CD4-positive, alpha-beta T cell treated with Interleukin-15 for 4 hours (primary cell): ENCODE measurements around the gene TM9SF2.
A peak's percentile ranks its signal among the peaks of the same experiment; 100 is the strongest.

Experiments
- DNase-seq: peaks from one replicate; pipeline ENCODE4 v3.0.0-alpha.2; 2020; ENCODE audit warnings: low spot score

The TM9SF2 gene

DNA sequence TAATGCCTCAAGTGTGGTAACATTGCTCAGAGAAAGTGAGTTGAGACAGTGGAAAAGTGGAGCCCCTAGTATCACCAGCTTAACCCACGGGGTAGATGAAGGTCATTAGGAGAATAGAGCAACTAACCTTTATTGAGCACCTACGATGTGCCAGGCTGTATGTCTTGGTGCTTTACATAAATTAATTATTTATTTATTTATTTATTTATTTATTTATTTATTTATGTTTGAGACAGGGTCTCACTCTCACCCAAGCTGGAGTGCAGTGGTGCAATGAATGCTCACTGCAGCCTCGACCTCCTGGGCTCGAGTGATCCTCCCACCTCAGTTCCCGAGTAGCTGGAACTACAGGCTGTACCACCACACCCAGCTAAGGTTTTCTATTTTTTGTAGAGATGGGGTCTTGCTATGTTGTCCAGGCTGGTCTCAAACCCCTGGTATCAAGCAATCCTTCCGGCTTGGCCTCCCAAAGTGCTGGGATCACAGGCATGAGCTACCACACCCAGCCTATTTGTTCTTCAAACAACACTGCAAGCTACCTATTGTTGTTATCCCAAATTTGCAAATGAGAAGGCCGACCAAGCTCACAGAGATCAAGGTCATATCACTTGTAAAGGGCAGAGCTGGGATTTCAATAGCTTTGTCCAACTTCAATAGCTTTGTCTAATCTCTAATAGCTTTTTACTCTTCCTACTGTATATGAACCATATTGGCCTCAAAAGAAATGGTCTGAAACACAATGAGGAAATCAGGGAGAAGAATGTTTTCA, 79.4 kb downstream of the TM9SF2 start:
- DNase-seq: no peak

DNA sequence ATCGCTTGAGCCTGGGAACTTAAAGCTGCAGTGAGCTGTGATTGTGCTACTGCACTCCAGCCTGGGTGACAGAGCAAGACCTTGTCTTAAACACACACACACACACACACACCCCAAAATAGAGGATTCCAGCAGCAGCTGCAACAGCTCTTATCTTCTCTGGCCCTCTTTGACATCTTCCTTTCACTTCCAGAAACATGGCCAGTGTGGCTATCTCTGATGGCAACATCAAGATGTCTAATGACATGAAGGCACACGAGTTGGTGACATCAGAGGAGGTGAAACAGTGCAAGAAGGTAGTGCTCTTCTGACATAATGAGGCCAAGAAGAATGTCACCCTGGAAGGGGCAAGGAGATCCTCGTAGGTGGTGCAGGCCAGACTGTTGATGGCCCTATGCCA, 81.2 kb downstream of the TM9SF2 start:
- no peak for DNase-seq

DNA sequence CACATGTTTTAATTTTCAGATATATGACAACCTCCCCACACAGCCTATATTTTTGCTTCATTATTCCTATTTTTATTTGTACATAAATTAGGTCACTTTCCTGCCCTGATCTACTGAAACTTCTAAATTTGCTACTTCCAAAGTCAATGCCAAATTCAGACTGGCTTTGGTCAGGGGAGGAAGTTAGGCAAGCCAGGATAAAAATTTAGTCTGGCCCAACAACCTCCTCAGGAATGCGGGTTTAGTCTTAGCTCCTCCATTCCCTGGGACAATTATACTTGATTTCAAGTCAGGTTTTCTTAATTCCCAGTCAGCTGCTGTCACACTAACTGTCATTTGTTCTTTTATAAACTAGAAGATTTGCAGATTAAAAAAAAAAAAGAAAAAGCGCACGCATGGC, 84.3 kb downstream of the TM9SF2 start:
- no peak for DNase-seq

DNA sequence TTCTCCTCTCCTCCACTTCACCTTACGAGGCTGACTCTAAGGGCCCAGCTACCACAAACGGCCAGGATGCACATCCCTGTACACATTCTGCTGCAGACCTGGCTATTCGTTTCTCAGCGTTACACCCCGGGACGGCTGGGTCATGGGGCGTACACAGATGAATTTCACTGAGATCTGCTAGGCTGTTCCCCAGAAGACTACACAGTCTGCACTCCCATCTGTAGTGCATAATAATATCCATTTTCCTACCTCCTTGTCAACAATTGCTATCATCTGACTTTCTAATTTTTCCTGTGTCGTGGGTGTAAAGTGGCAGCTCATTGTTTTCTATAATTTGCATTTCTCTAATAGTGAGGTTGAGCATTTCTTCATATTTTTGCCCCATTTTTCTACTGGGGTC, 85.7 kb downstream of the TM9SF2 start:
- DNase-seq: no peak

DNA sequence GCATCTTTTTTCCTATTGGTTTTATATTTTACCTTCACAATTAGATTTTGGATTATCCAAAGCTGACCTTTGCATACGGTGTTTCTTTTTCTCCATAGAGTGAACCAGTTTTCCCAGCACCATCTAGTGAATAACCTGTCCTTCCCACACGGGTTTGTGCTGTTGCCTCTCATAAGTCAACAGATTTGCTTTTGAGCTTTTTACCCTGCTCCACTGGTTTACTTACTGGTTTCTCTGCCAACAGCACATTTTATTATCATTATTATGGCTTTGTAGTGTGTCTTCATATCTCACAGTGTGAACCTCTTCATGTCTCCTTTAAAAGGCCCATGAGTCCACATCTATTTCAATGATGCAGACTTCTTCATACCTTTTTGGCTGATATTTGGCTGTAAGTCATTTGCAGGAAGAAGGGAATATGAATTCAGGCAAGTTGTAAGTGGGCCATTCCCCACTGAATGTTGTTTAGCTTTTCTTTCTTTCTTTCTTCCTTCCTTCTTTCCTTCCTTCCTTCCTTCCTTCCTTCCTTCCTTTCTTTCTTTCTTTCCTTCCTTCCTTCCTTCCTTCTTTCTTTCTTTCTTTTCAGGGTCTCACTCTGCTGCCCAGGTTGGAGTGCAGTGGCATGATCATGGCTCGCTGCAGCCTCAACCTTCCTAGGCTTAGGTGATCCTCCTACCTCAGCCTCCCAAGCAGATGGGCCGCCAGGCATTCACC, 86.8 kb downstream of the TM9SF2 start:
- no peak for DNase-seq

DNA sequence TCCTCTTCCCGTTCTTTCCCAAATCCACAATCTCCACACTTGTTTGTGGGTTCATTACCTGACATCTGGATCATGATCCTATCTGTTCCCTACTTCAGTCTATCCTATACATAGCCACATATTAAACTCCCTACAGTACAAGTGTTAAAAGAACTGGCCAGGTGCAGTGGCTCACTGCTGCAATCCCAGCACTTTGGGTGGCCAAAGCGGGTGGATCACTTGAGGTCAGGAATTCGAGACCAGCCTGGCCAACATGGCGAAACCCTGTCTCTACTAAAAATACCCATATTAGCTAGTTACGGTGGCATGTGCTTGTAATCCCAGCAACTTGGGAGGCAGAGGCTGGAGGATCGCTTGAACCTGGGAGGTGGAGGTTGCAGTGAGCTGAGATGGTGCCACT, 88.3 kb downstream of the TM9SF2 start:
- no peak for DNase-seq

DNA sequence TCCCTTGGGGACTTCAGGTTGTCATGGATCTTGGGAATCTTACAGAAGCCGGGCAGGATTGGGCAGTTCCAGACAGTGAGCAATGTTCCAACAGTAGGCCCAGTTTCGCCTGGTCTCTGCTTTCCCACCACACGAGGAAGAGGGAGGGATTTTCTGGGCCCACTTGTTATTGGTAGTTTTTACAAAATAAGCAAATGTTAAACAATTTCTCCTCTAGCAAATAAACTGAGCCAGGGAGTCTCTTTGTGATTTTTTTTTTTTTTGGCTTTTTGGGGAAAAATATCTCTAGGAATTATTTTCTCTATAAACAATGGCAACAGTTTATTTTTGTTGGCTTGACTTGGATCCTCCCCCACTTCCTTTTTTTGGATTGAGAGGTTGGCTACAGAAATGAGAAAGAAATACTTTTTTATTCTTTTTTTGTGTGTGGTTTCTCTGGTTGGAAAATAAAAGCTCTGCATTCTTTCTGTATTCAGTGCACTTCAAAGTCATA, 89.3 kb downstream of the TM9SF2 start:
- DNase-seq: no peak

DNA sequence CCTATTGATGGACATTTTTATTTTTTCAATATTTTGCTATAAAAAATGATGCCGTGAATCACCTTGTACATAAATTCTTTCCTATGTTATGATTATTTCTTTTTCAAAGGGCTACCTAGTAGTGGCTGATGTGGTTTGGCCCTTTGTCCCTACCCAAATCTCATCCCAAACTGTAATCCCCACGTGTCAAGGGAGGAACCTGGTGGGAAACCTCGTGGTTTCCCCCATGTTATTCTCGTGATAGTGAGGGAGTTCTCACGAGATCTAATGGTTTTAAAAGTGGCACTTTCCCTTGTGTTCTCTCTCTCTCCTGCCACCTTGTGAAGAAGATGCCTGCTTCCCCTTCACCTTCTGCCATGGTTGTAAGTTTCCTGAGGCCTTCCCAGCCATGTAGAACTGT, 94.9 kb downstream of the TM9SF2 start:
- no peak for DNase-seq

DNA sequence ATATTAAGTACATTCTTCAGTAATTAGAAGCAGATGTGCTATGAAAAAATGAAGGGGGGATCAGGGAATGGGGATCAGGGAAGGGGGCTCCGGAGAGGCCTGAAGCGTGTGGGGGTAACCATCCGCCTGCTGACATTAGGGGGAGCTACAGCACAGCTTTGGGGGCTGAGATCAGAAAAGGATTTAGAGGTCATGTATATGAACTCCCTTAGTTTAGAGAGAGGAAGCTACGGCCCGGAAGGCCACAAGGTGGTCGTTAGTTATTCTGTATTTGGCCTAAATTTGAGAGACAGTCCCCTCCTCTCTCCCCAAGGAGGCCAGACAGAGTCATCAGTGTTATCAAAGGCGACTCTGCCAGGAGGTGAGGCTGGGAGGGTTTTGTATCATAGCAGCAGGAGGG, 99.0 kb downstream of the TM9SF2 start:
- DNase-seq: no peak

DNA sequence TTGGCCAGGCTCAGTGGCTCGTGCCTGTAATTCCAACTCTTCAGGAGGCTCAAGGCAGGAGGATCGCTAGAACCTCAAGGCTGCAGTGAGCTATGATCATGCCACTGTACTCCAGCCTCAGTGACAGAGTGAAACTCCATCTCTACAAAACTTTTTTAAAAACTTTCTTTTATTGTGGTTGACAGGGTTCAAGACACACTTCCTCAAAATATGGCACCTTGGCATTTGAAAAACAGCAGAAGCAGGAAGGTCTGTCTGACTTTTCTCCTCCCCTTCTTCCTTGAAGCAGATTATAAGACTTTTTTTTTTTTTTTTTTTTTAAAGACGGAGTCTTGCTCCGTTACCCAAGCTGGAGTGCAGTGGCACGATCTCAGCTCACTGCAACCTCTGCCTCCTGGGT, 100.3 kb downstream of the TM9SF2 start:
- peak; percentile 19 for DNase-seq

DNA sequence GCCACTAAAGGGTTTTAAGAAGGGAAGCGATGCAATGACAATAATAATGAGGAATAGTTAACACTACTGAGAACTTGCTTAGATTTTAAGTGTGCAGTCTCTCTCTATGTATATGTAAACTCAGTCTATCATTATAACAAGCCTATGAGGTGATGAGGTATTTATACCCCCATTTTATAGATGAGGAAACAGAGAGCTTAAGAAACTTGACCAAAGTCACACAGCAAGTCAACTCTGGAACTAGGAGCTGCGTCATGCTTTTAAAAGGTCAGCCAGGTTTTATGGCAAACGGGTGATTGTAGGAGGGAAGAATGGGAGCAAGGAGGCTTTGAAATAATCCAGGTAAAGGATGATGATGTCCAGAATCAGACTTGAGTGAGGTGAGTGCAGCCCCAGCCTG, 103.4 kb downstream of the TM9SF2 start:
- no peak for DNase-seq

DNA sequence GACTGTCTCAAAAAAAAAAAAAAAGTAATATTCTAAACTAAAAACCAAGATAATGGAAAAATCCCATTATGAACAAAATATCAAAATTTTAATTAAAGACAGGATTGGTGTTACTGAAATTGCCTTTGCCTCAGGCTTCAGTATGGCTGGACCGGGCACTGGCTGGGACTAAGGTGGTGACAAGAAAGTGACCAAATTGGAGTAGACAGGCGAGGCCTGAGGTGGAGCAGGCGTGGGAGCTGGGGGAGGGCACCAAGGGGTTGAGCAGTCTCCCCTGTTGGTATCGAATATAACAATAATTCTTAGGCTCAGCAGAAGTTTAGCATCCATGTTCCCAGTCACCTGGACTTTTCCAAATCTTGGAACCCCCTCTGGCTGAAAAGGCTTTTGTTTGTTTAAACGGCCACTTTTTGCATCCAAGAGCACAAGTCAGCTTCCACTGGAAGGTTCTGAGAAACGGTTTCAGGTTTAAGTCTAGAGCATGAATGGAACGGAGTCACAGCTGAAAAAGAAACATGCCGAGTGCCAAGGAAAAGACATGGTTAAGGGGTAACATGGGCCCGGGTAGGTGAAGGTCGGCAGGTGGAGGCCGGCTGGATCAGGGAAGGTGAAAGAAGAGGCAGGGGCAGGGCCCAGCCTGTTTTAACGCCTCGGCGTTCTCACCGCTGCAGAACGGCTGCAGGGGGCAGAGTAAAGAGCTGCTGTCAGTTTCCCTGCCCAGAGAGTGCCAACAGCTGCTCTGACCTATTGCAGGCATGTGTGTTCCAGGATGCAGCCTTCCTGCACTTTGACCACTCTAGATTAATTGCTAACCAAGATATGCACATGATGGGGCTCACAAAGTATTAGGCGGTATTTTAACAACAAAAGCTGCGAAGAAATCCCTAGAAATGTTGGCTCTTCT, 104.4 kb downstream of the TM9SF2 start:
- DNase-seq: peak; percentile 44

DNA sequence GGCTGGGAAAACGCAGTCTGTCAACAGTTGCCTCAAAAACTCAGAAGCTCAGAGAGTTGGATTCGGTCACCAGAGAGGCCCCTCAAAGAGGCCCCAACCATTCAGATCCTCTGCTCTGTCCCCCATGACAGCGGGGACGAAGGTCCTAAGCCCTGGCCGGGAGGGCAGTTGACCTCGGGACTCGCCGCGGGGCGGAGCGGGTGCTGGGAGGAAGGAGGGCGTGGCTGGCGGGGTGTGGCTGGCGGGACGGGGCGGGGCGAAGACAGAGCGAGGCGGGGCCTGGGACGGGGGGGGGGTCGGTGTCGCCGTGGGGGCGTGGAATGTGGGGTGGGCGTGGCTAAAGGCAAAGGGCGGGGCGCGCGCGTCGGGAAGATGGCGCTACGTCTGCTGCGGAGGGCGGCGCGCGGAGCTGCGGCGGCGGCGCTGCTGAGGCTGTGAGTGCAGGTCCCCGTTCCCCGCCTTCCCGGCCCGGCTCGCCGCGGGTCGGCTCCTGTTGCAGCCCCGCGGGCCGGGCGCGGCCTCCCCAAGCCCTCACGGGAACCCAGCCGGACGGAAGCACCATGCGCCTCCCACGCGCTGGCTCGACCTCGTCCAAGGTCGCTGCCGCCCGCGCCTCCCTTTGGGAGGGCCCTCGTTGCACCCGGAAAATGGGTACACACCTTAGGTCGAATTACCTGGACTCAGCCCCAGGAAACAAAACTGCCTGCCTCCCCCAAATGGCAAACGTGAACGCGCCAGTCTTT, 105.2 kb downstream of the TM9SF2 start, which contains the start of gene CLYBL:
CLYBL (plus strand) TSS at position 367 of the 743 bp plus-strand sequence.
- DNase-seq: peak; percentile 92

DNA sequence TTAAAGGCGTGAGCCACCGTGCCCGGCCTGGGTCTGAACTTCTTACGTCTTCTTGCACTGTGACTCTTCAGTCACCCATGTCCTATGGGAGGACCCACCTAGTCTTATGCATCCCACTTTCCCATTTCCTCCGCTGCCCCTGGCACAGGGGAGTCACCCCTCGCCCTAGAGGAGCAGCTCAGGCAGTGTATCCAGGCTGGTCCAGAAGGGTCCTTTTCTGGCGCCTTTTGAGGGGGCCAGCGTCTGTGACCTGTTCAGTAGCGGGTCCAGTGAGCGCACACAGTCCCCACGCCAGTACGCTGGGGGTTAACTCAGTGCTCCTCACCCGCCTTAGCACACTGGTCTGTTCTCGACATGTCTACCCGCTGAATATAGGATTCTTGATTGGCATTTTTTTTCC, 107.1 kb downstream of the TM9SF2 start:
- DNase-seq: no peak

DNA sequence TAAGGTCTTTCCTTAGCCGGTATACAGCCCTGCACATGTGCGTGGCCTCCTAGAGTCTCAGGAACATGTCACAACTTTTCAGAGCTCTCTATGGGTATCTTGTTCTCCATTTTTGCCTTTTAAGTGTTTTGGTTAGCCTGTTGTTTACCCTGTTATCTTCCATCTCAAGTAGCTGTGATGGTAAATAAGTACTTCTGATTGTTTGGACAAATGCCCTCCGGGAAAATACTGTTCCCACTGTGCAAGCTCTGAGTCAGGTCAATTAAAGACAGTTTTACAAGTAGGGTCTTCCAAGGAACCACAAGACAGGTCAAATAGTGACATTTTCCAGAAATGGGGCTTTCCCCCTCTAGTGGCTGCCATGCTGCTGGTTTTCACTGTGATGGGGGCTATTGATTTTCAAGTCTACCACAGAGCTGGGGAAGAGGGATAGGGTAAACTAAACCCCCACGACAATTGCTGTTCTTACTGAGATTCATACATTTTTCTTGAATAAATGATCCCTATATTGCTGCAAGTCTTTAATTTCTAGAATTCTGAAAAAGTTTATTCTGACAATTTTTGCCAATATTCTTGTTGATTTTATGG, 109.5 kb downstream of the TM9SF2 start:
- no peak for DNase-seq
